Measurements from ENCODE around the gene RXRA.

GRCh38 chr9:134399435-134400056 is 73.3 kb downstream of the RXRA start:
- TF ChIP-seq REST (IDR thresholded peaks at IDR 0.05; ENCODE audit: insufficient replicate concordance, low read depth): no peak
- TF ChIP-seq POLR2AphosphoS5 (IDR thresholded peaks at IDR 0.05; ENCODE audit: low read depth): no peak
